Parathyroid adenoma (tissue), 2 donors: ENCODE results near the gene SCN4A.

Source experiments
- H2AFZ ChIP-seq: fragments of 300-600 bp; sonication (generic); one replicate; pipeline ENCODE4 v1.7.0; 2017; ENCODE audit warnings: antibody characterized with exemption, mild to moderate bottlenecking
- H3K27ac ChIP-seq: fragments of 300-600 bp; sonication (generic); one replicate; pipeline ENCODE4 v1.7.0; 2017
- H3K27me3 ChIP-seq: fragments of 300-600 bp; sonication (generic); one replicate; pipeline ENCODE4 v1.7.0; 2017; ENCODE audit warnings: low read length; ENCODE audit not compliant: control insufficient read depth, insufficient read depth
- H3K36me3 ChIP-seq: fragments of 300-600 bp; sonication (generic); one replicate; pipeline ENCODE4 v1.7.0; 2017; ENCODE audit warnings: low read length; ENCODE audit not compliant: control insufficient read depth, insufficient read depth
- H3K4me1 ChIP-seq: fragments of 300-600 bp; sonication (generic); one replicate; pipeline ENCODE4 v1.7.0; 2017; ENCODE audit warnings: control low read depth
- H3K4me2 ChIP-seq: fragments of 300-600 bp; sonication (generic); one replicate; pipeline ENCODE4 v1.7.0; 2017; ENCODE audit warnings: low read length
- H3K4me3 ChIP-seq: fragments of 300-600 bp; sonication (generic); one replicate; pipeline ENCODE4 v1.7.0; 2017; ENCODE audit warnings: low read depth, low read length
- H3K79me2 ChIP-seq: fragments of 300-600 bp; sonication (generic); one replicate; pipeline ENCODE4 v1.7.0; 2017; ENCODE audit warnings: control low read depth
- H3K9ac ChIP-seq: fragments of 300-600 bp; sonication (generic); one replicate; pipeline ENCODE4 v1.7.0; 2017; ENCODE audit warnings: mild to moderate bottlenecking
- H3K9me3 ChIP-seq: fragments of 300-600 bp; sonication (generic); one replicate; pipeline ENCODE4 v1.7.0; 2017; ENCODE audit warnings: low read length; ENCODE audit not compliant: control insufficient read depth
- TF ChIP-seq, protein P1 (sequence below): fragments of 300-600 bp; sonication (generic); IDR thresholded peaks from one replicate; pipeline ENCODE4 v1.7.0; 2017; ENCODE audit warnings: antibody characterized with exemption, mild to moderate bottlenecking
- donor health status: primary hyperparathyroidism.

SCN4A gene

DNA sequence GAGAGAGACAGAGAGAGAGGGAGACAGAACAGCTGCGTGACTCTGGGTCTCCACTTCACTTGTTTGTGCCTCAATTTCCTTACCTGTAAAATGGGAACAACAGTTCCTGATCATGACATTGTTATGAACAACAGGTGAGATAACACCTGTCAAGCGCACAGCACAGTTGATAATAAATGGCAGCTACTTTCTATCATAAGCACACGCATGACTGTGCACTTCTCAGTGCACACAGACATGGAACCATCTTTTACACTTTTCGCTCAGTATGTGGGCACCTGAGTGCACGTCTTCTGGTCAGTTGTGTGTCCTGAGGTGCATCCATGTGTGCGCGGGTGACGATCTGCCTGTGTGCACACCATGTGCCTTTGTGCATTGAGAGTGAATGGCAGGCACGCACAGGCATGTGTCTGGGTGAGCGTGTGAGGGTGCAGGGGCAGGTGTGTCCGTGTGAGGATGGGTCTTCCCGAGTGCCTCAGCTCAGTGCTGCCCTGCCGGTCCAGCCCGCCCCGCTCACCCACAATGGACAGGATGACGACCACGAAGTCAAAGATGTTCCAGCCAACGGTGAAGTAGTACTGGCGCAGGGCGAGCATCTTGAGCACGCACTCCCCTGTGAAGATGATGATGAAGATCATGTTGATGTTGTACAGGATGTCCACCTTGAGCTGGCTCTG lies 30.3 kb downstream of the SCN4A start:
- Histone ChIP-seq H3K9ac (no peak overlapping the region), H3K27me3 (no peaks in the 10 kb centered on the region), H3K4me3 (no peak overlapping the region)

DNA sequence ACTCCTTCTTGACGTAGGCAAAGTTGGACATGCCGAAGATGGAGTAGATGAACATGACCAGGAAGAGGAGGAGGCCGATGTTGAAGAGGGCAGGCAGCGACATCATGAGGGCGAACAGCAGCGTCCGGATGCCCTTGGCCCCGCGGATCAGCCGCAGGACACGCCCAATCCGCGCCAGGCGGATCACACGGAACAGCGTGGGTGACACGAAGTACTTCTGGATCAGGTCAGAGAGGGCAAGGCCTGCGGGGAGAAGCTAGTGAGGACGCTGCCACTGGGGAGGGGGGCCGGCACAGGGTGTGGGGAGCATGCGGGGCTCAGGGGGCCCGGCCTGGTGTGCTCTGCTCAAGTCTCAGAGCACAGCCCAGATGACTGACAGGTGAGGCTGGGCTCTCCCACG lies 31.0 kb downstream of the SCN4A start:
- Histone ChIP-seq H3K4me2 (no peak overlapping the region), H3K4me1 (peaks cover 3% of the 10 kb centered on the region), H3K27me3 (no peaks in the 10 kb centered on the region), H2AFZ (no peak overlapping the region), H3K4me3 (no peak overlapping the region), H3K36me3 (no peaks in the 10 kb centered on the region), H3K79me2 (no peaks in the 10 kb centered on the region), H3K27ac (no peak overlapping the region), H3K9me3 (no peaks in the 10 kb centered on the region), H3K9ac (no peak overlapping the region)
- TF ChIP-seq, protein P1, sequence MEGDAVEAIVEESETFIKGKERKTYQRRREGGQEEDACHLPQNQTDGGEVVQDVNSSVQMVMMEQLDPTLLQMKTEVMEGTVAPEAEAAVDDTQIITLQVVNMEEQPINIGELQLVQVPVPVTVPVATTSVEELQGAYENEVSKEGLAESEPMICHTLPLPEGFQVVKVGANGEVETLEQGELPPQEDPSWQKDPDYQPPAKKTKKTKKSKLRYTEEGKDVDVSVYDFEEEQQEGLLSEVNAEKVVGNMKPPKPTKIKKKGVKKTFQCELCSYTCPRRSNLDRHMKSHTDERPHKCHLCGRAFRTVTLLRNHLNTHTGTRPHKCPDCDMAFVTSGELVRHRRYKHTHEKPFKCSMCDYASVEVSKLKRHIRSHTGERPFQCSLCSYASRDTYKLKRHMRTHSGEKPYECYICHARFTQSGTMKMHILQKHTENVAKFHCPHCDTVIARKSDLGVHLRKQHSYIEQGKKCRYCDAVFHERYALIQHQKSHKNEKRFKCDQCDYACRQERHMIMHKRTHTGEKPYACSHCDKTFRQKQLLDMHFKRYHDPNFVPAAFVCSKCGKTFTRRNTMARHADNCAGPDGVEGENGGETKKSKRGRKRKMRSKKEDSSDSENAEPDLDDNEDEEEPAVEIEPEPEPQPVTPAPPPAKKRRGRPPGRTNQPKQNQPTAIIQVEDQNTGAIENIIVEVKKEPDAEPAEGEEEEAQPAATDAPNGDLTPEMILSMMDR: no peak

More for the DNA sequence above, 30.3 kb downstream of the SCN4A start:
- TF ChIP-seq, protein P1: no peak
- H3K4me2 ChIP-seq: no peak overlapping the region
- no peaks in the 10 kb centered on the region for H3K36me3 ChIP-seq
- H3K79me2 ChIP-seq: no peaks in the 10 kb centered on the region
- no peak overlapping the region for H2AFZ ChIP-seq
- no peak overlapping the region for H3K27ac ChIP-seq
- peaks cover 3% of the 10 kb centered on the region for H3K4me1 ChIP-seq
- H3K9me3 ChIP-seq: no peaks in the 10 kb centered on the region

DNA sequence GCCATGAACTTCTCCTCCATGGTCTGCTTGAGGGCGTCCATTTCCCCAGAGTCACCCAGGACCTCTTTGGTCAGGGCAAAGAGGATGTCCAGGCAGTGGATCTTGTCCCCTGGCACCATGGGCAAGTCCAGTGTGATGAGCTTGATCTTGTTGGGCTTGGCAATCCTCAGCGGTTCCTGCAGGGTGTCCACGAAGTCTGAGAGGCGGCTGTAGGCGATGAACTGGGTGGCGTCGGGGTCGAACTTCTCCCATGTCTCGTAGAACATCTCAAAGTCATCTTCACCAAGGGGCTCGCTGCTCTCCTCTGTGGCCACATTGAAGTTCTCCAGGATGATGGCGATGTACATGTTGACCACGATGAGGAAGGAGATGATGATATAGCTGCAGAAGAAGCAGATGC lies 31.6 kb downstream of the SCN4A start:
- TF ChIP-seq, protein P1: no peak
- Histone ChIP-seq H3K36me3 (no peaks in the 10 kb centered on the region), H3K79me2 (no peaks in the 10 kb centered on the region), H3K27me3 (no peaks in the 10 kb centered on the region), H3K4me3 (no peak overlapping the region), H2AFZ (no peak overlapping the region), H3K9me3 (no peaks in the 10 kb centered on the region), H3K4me1 (no peaks in the 10 kb centered on the region), H3K27ac (no peak overlapping the region), H3K4me2 (no peak overlapping the region), H3K9ac (no peak overlapping the region)

DNA sequence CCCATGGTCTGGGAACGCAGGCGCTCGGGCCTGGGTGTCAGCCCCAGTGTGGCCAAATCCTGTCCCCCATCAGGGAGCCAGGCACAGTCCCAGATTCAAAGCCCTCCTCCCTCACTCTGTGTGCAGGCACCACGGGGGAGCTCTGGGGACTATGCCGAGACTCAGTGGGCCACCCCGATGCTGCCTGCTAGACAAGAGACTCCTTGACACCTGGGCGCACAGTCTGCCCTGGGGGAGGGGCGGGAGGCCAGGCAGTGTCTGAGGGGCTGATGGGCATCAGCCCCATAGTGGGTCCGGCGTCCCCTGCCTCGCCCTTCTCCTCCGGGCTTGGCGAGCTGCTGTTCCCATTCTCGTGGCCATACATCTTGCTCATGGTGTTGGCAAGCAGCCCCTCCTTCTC lies 32.1 kb downstream of the SCN4A start:
- H3K36me3 ChIP-seq: no peaks in the 10 kb centered on the region
- no peaks in the 10 kb centered on the region for H3K27me3 ChIP-seq
- H3K9ac ChIP-seq: no peak overlapping the region
- no peaks in the 10 kb centered on the region for H3K79me2 ChIP-seq
- H3K9me3 ChIP-seq: no peaks in the 10 kb centered on the region
- no peaks in the 10 kb centered on the region for H3K4me1 ChIP-seq
- H2AFZ ChIP-seq: no peak overlapping the region
- TF ChIP-seq, protein P1: no peak
- H3K4me2 ChIP-seq: no peak overlapping the region
- H3K27ac ChIP-seq: no peak overlapping the region
- H3K4me3 ChIP-seq: no peak overlapping the region

DNA sequence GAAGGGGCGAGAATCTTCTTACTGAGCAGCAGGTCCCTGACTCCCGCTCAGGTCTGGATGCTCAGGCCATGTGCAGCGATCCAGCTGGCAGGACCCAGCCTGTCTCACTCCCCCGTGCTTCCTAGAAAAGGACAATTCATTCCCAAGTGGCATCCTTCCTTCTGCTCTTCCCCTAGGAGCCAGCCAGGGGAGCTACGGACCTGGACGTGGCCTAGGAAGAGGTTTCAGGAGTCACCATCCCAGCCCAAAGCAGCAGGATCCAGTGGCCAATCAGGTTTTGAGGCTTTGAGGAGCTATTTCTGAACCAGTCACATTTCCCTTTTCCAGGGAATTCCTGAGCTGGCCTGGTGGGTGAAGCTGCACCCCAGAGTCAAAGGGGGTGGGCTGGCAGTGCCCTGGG lies 32.8 kb downstream of the SCN4A start:
- no peaks in the 10 kb centered on the region for H3K27me3 ChIP-seq
- H3K79me2 ChIP-seq: no peaks in the 10 kb centered on the region
- no peak overlapping the region for H3K9ac ChIP-seq
- no peak overlapping the region for H3K4me2 ChIP-seq
- H3K36me3 ChIP-seq: no peaks in the 10 kb centered on the region
- H3K9me3 ChIP-seq: no peaks in the 10 kb centered on the region
- H3K4me1 ChIP-seq: no peaks in the 10 kb centered on the region
- H3K4me3 ChIP-seq: no peak overlapping the region
- no peak overlapping the region for H2AFZ ChIP-seq
- no peak overlapping the region for H3K27ac ChIP-seq
- TF ChIP-seq, protein P1: no peak
